22Rv1 (cell line): ENCODE data around the gene CSF2RB.

Experiments used
- CTCF ChIP-seq: fragments of 450-650 bp; IDR thresholded peaks from 2 replicates; pipeline ENCODE4 v1.5.1; 2017; ENCODE audit warnings: mild to moderate bottlenecking
- ZFX ChIP-seq: fragments of 450-650 bp; IDR thresholded peaks from 2 replicates; pipeline ENCODE4 v1.6.1; 2017; ENCODE audit warnings: antibody characterized with exemption, borderline replicate concordance

- no peak for TF ChIP-seq CTCF
- no peak for TF ChIP-seq ZFX
Observed at GRCh38 chr22:36938028-36938425, 24.6 kb downstream of the CSF2RB start.
